Gastroesophageal sphincter (tissue), 4 donors: ENCODE measurements around the gene ANKRD55. TPM values are rescaled to one million over a fixed set of nuclear protein-coding genes. Genes with fewer than 3 reads are reported as not detected.

Experiments used
- ATAC-seq: fragments of 150-250 bp; one replicate; pipeline ENCODE4 v1.9.1; 2016; ENCODE audit warnings: mild to moderate bottlenecking, moderate library complexity
- H3K27ac ChIP-seq, 4 donors: fragments of 200-600 bp; sonication (generic) in 3 of 4; 1 replicate in 3 of 4; 2 replicates in 1 of 4; pipeline ENCODE4 v1.5.1; 2016 to 2019
- H3K27me3 ChIP-seq: fragments of 200-600 bp; sonication (generic); one replicate; pipeline ENCODE4 v1.5.1; 2019
- H3K36me3 ChIP-seq, 2 donors: fragments of 200-600 bp; sonication (generic); one replicate each; pipeline ENCODE4 v1.5.1; 2019; ENCODE audit warnings: control low read depth in 1 of 2
- H3K4me1 ChIP-seq, 3 donors: fragments of 200-600 bp; sonication (generic); 1 replicate in 2 of 3; 2 replicates in 1 of 3; pipeline ENCODE4 v1.5.1; 2016 to 2019; ENCODE audit warnings: control low read depth in 2 of 3
- H3K4me3 ChIP-seq, 2 donors: fragments of 200-600 bp; sonication (generic); one replicate each; pipeline ENCODE4 v1.5.1; 2019; ENCODE audit warnings: mild to moderate bottlenecking in 1 of 2, moderate library complexity in 1 of 2
- H3K9me3 ChIP-seq, 3 donors: fragments of 200-600 bp; sonication (generic); one replicate each; pipeline ENCODE4 v1.5.1; 2017 to 2019; ENCODE audit warnings: control low read depth in 2 of 3
- CTCF ChIP-seq, 4 experiments: fragments of 200-600 bp in 2 of 4; fragments of 450-650 bp in 2 of 4; sonication (generic) in 1 of 4; IDR thresholded peaks; one replicate each; pipeline ENCODE4 v1.5.1; 2017 to 2019; ENCODE audit warnings: antibody characterized with exemption in 4 of 4, mild to moderate bottlenecking in 2 of 4, moderate library complexity in 2 of 4
- EP300 ChIP-seq: sonication (generic); formaldehyde crosslinking; IDR thresholded peaks from one replicate; pipeline ENCODE4 v1.6.1; 2017; ENCODE audit warnings: antibody characterized with exemption, mild to moderate bottlenecking
- POLR2A ChIP-seq, 2 donors: fragments of 450-650 bp; IDR thresholded peaks; one replicate each; pipeline ENCODE4 v1.6.1; 2017; ENCODE audit warnings: antibody characterized with exemption in 2 of 2, mild to moderate bottlenecking in 2 of 2, moderate library complexity in 1 of 2
- POLR2AphosphoS5 ChIP-seq: sonication (generic); formaldehyde crosslinking; IDR thresholded peaks from one replicate; pipeline ENCODE4 v1.6.1; 2017; ENCODE audit warnings: antibody characterized with exemption
- WGBS, 2 donors: methylation state at CpG; one replicate each; pipeline ENCODE4 v1.1.5; 2018; ENCODE audit warnings: low coverage in 1 of 2; 5-methylcytosine and 5-hydroxymethylcytosine counted together
- total RNA-seq, 4 donors: library from RNA; depleted of rRNA; stranded (reverse); fragments of >200 nt; gene quantifications; one replicate each; pipeline ENCODE4 v1.1.0, GENCODE V29; 2016

The ANKRD55 gene
- total RNA-seq, 4 donors from 2014 or later: 0.27 TPM; not detected in 3

DNA sequence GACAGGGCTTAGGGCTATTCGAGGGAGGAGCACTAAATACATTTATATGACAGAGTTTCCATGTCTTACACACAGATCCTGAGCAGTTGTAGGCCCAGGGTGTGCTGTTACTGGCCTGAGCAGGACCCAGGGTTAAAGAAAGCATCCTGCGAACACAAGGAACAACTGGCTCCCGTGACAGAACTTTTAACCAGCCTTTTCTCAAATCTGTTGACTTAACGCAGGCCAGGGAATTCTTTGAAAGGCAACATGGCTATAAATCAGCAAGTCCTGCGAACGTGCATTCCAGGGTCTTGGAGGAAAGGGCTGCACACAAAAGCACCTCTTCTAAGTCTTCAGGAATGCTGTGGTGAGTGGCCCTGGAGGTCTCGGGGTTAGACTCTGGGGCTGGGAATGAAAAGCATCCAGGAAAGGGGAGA, 45.2 kb upstream of the ANKRD55 start:
- no peak overlapping the region for H3K27ac ChIP-seq
- WGBS, 2 donors: 53 to 59% methylated on average over 1 to 3 of the region's 7 CpGs
- H3K27me3 ChIP-seq: no peaks in the 10 kb centered on the region
- H3K9me3 ChIP-seq: no peaks in the 10 kb centered on the region
- no peak overlapping the region for H3K4me3 ChIP-seq
- no peak for ATAC-seq
- H3K36me3 ChIP-seq: no peaks in the 10 kb centered on the region
- H3K4me1 ChIP-seq: peaks cover 0 to 29% (median 9%) of the 10 kb centered on the region in 3 donors
- TF ChIP-seq POLR2AphosphoS5 (no peak), CTCF (IDR thresholded peaks at IDR 0.05) (no peak), POLR2A (IDR thresholded peaks at IDR 0.05) (no peak), EP300 (no peak)

DNA sequence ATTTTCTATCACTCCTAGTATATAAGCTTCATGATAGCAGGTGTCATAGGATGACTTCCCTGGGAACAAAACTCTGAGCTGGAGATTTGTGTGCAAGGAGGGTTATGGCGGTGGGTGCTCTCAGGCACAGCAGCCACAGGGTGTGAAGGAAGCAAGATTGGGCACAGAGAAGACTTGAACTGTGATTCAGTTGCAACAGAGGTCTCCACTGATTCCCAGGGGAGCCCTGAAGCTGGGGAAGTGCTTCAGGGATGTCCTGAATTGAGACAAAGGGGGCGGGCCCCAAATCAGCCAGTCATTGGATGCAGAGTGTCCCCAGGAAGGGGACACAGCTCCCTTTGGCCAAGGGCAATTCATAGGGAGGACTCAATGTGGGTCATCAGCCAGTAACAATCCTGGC, 44.4 kb upstream of the ANKRD55 start:
- H3K27me3 ChIP-seq: no peaks in the 10 kb centered on the region
- H3K27ac ChIP-seq: no peak overlapping the region
- peaks cover 0 to 29% (median 9%) of the 10 kb centered on the region in 3 donors for H3K4me1 ChIP-seq
- no peaks in the 10 kb centered on the region for H3K36me3 ChIP-seq
- ATAC-seq: no peak
- TF ChIP-seq EP300: no peak
- no peak for TF ChIP-seq POLR2AphosphoS5
- no peak for TF ChIP-seq POLR2A (IDR thresholded peaks at IDR 0.05)
- TF ChIP-seq CTCF (IDR thresholded peaks at IDR 0.05): no peak
- 100% methylated on average over 1 of the region's 2 CpGs; no CpG with 5 or more reads in 1 of the 2 donors for WGBS, 2 donors
- H3K4me3 ChIP-seq: no peak overlapping the region
- H3K9me3 ChIP-seq: no peaks in the 10 kb centered on the region

DNA sequence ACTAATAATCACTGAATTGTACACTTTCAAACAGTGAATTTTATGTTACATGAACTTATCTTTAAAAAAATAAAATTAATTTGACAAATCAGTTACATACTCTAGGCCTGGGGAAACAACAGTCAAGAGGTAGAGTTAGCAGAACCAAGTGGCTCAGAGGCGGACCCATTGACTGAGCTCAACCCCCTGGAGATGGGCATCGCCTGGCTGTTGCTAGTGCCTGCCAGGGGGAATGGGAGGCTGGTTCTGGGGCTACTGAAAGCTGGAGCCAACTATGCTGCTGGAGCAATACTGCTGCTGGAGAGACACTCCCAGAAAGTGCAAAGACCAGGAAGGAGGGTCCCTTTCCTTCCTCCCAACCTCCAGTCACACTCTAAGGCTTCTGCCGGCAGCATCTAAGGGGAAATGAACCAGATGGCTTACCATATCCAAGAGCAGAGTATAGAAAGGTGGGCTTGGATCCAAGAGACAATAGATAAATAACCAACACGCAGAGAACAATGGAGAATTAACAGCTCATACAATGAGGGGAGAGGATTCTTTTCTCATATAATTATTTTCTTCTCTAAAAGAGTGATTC, 40.3 kb upstream of the ANKRD55 start:
- 75 to 82% methylated on average over 2 to 4 of the region's 4 CpGs for WGBS, 2 donors
- no peaks in the 10 kb centered on the region for H3K27me3 ChIP-seq
- H3K4me1 ChIP-seq: peaks cover 0 to 28% (median 0%) of the 10 kb centered on the region in 3 donors
- H3K4me3 ChIP-seq: no peak overlapping the region
- TF ChIP-seq EP300 (no peak), POLR2AphosphoS5 (no peak), POLR2A (IDR thresholded peaks at IDR 0.05) (no peak), CTCF (IDR thresholded peaks at IDR 0.05) (no peak)
- ATAC-seq: no peak
- H3K9me3 ChIP-seq: no peaks in the 10 kb centered on the region
- no peaks in the 10 kb centered on the region for H3K36me3 ChIP-seq
- H3K27ac ChIP-seq: no peak overlapping the region

- H3K4me3 ChIP-seq: no peak overlapping the region
- H3K4me1 ChIP-seq: peaks cover 0 to 21% (median 0%) of the 10 kb centered on the region in 3 donors
- no peak overlapping the region for H3K27ac ChIP-seq
- no peaks in the 10 kb centered on the region for H3K9me3 ChIP-seq
- 83 to 92% methylated on average over 1 to 2 of the region's 2 CpGs for WGBS, 2 donors
- H3K36me3 ChIP-seq: no peaks in the 10 kb centered on the region
- no peak for TF ChIP-seq POLR2A (IDR thresholded peaks at IDR 0.05)
- TF ChIP-seq EP300: no peak
- TF ChIP-seq CTCF (IDR thresholded peaks at IDR 0.05): no peak
- TF ChIP-seq POLR2AphosphoS5: no peak
- no peaks in the 10 kb centered on the region for H3K27me3 ChIP-seq
- no peak for ATAC-seq
Observed at GRCh38 chr5:56272765-56273164, 39.6 kb upstream of the ANKRD55 start.
